Renal cortex interstitium (tissue), 15 donors: Measurements from ENCODE around the gene SLC37A3. TPM values are rescaled to one million over a fixed set of nuclear protein-coding genes. Genes with fewer than 3 reads are reported as not detected.
"Not testable (repeated sequence)": the region's sequence is repeated elsewhere in the genome, so short reads cannot be mapped to it uniquely, and the experiment has no call there.

ENCODE experiments used
- DNase-seq, 11 donors: peaks; one replicate each; pipeline ENCODE4 v3.0.0-alpha.2; 2013; ENCODE audit warnings: low read depth in 9 of 11, low spot score in 4 of 11; ENCODE audit errors: extremely low read depth in 1 of 11
- long read RNA-seq, 16 experiments: transcript quantifications; one replicate each; lab custom pipeline, GENCODE V29; 2026
- polyA plus RNA-seq, 3 donors: library from polyadenylated mRNA; unstranded; fragments of 120-200 nt; gene quantifications; one replicate each; pipeline ENCODE4 v1.2.1, GENCODE V29; 2013; ENCODE audit not compliant: insufficient read length in 3 of 3

The SLC37A3 gene, protein sequence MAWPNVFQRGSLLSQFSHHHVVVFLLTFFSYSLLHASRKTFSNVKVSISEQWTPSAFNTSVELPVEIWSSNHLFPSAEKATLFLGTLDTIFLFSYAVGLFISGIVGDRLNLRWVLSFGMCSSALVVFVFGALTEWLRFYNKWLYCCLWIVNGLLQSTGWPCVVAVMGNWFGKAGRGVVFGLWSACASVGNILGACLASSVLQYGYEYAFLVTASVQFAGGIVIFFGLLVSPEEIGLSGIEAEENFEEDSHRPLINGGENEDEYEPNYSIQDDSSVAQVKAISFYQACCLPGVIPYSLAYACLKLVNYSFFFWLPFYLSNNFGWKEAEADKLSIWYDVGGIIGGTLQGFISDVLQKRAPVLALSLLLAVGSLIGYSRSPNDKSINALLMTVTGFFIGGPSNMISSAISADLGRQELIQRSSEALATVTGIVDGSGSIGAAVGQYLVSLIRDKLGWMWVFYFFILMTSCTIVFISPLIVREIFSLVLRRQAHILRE
- polyA plus RNA-seq: 10 to 100 TPM; 49.6 to 62.9 (median 57.3) TPM
- long read RNA-seq, donor 1, partial matches to known transcripts: 0 of 2 reads
- long read RNA-seq, donor 1, other reads (novel, unspliced or antisense): 0 of 2 reads
- long read RNA-seq, donor 2, partial matches to known transcripts: 0 of 6 reads
- long read RNA-seq, donor 2, other reads (novel, unspliced or antisense): 0 of 6 reads
- long read RNA-seq, donor 3, transcript SLC37A3-201 (15 exons, 3,349 nt): major isoform, 9 of 12 reads
- long read RNA-seq, donor 3, partial matches to known transcripts: 0 of 12 reads
- long read RNA-seq, donor 3, other reads (novel, unspliced or antisense): 0 of 12 reads
- long read RNA-seq, donor 4, transcript SLC37A3-201 (15 exons, 3,349 nt): major isoform, 5 of 5 reads
- long read RNA-seq, donor 4, partial matches to known transcripts: 0 of 5 reads
- long read RNA-seq, donor 4, other reads (novel, unspliced or antisense): 0 of 5 reads
- long read RNA-seq, donor 5: 0 reads
- long read RNA-seq, donor 6, partial matches to known transcripts: 0 of 5 reads
- long read RNA-seq, donor 6, other reads (novel, unspliced or antisense): 0 of 5 reads
- long read RNA-seq, donor 7, partial matches to known transcripts: 0 of 7 reads
- long read RNA-seq, donor 7, other reads (novel, unspliced or antisense): 0 of 7 reads
- long read RNA-seq, donor 8: 0 reads
- long read RNA-seq, donor 9, transcript SLC37A3-201 (15 exons, 3,349 nt): major isoform, 5 of 9 reads
- long read RNA-seq, donor 9, partial matches to known transcripts: 0 of 9 reads
- long read RNA-seq, donor 9, other reads (novel, unspliced or antisense): 0 of 9 reads
- long read RNA-seq, donor 10, transcript SLC37A3-201 (15 exons, 3,349 nt): major isoform, 9 of 11 reads
- long read RNA-seq, donor 10, partial matches to known transcripts: 0 of 11 reads
- long read RNA-seq, donor 10, other reads (novel, unspliced or antisense): 0 of 11 reads
- long read RNA-seq, donor 11, transcript SLC37A3-201 (15 exons, 3,349 nt): major isoform, 6 of 7 reads
- long read RNA-seq, donor 11, partial matches to known transcripts: 0 of 7 reads
- long read RNA-seq, donor 11, other reads (novel, unspliced or antisense): 0 of 7 reads
- long read RNA-seq, donor 12, partial matches to known transcripts: 0 of 6 reads
- long read RNA-seq, donor 12, other reads (novel, unspliced or antisense): 0 of 6 reads
- long read RNA-seq, donor 13: 0 reads
- long read RNA-seq, donor 14, partial matches to known transcripts: 0 of 4 reads
- long read RNA-seq, donor 14, other reads (novel, unspliced or antisense): 0 of 4 reads
- long read RNA-seq, donor 15, partial matches to known transcripts: 0 of 2 reads
- long read RNA-seq, donor 15, other reads (novel, unspliced or antisense): 0 of 2 reads
- long read RNA-seq, donor 16, transcript SLC37A3-201 (15 exons, 3,349 nt): major isoform, 14 of 22 reads
- long read RNA-seq, donor 16, partial matches to known transcripts: 0 of 22 reads
- long read RNA-seq, donor 16, other reads (novel, unspliced or antisense): 0 of 22 reads

DNA sequence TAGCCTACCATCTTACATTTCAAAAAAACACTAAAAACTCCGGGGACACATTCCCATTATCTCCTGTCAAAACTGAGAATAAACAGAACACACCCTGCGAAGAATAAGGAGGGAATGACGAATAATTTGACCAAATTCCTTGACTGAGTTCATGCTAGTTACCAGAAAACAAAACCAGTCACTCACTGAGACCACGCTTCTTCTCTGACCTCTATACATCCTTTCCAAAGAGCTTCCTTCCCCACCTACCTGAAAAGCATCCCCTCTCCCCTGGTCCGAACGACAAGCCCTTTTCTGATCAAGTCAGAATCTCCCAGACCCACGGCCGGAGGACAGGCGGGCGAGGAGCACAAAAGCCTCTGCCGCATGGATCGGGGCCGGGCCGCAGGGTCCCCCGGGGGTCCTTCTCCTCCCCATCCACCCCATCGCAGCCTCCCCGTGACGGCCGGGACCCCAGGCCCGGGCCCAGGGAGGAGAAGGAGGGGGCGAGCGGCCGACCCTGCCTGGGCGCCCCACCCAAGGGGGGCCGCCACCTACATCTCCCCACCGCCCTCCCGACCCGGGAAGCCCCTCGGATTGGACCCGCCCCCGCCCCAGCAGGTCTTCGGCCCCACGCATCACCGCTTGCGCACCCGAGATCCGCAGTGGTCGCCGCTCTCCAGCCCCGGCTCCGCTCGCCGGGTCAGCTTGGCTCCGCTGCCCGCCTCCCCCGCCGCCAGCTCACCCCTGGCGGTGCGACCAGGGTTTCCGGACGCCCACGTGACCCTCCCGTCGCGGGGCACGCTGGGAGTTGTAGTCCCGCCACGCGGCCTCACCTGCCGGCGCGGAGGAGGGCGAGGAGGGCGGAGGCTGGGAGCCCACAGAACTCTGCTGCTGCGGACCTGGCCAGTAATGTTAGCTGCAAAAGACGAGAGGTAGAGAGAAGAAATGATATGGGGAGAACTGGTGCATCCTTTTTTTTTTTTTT, at the start of gene SLC37A3:
TSS of gene SLC37A3 (minus strand) at position 747 of the 967 bp plus-strand sequence. CDS start 16,004 bp downstream, outside the sequence.
- DNase-seq: peak in 9 of 11 donors; percentile 54 to 83 (median 80)

DNA sequence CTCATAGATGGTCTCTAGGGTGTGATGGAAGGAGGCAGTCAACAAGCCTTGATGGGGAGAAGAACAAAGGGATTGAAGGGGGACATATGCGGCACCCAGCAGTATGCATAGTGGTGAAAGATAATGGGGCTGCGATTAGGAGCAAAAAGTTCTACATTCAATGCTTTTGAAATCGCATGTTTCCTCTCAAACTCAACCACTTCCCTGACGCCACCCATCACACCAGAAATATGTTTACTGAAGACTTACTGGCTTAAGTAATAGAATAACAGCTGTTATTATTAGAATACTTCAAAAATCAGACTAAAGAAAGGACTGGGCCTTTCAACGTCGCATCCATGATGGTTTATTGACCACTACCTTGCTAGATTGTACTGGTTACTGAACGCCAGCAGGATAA, 49.5 kb upstream of the SLC37A3 start:
- no peak for DNase-seq

DNA sequence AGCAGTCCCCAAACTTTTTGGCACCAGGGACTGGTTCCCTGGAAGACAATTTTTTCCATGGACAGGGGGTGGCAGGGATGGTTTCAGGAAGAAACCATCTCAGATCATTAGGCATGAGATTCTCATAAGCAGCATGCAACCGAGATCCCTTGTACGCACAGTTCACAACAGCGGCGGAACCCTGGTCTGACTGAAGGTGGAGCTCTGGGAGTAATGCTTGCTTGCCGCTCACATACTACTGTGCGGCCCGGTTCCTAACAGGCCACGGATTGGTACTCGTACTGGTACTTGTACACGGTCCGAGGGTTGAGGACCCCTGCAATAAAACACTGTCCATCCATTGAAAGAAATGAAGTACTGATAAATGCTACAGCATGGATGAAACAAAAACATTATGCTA, 48.1 kb upstream of the SLC37A3 start:
- no peak for DNase-seq

DNA sequence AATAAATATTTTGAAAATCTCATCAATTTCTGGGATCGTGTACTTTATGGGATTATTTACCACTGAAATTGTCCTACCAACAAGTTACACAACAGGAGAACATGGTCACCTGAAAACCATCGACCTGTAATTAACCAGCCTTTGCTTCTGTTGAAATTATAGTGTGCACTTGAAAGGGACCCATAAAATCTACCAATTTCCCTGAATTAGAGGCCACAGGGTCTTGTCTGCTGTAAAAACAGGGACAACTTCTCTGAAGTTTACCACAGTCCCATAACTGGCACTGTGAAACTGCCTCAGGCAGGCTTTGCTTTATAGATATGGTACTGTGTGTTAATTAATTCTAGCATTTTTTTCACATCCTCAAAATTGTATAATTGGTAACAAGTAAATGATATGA, 43.2 kb upstream of the SLC37A3 start:
- DNase-seq: no peak

DNA sequence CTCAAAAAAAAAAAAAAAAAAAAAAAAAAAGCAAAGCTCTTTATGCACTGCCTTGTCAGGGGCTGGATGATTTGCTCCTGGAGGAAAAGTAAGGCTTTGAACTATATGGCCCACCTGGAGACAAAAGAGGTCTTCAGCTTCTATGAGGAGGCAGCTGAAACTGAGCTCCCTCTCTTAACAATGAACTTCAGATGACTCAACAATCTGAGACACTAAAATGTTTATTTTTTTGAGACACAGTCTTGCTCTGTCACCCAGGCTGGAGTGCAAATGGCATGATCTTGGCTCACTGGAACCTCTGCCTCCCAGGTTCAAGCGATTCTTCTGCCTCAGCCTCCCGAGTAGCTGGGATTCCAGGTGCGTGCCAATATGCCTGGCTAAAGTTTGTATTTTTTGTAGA, 42.3 kb upstream of the SLC37A3 start:
- no peak for DNase-seq

DNA sequence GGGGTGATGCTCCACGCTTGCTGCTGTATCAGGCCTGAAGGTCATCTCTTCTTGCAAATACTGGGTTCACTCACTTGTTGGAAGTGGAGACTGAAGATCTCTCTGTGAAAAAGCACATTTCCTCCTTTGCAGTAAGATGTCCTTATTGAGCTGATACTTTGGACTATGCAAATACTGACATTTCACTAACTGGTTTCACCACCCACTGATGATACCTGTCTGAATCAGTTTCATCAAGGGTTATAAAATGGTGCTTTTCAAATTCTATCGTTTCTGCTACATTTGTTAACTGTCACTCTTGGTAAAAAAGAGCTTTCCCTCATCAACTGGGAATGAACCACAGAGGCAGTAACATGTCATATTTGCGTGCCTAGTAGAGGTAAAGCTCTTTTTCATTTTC, 41.0 kb upstream of the SLC37A3 start:
- no peak for DNase-seq

DNA sequence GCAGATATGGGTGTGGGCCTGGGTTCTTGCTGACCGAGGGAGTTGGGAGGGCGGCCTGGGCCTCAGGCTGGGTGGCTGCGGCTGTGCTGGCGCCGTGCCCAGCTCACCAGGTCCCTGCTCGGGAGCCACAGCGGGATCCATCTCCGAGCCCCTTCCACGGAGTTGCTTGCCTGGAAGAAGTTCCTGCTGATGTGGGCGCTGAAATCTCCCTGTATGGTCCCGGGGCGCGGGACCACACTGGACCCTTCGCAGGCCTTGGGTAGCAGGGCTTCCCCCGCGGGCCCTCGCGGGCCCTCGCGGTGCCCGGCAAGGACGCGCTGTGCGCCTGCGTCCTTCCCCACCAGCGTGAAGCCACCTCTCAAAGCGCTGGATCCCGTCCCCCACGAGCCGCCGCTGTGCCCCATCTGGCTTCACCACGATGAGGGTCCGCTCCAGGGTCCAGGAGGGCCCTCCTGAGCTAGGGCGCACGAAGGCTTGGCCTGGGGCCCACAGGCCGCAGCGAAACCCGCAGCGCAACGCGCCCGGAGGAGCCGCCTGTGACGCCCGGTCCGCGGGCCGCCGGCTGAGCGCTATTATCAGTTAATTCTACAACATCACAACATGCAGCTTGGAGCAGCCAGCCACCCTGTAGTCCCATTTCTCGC, 37.0 kb upstream of the SLC37A3 start:
- no peak for DNase-seq

DNA sequence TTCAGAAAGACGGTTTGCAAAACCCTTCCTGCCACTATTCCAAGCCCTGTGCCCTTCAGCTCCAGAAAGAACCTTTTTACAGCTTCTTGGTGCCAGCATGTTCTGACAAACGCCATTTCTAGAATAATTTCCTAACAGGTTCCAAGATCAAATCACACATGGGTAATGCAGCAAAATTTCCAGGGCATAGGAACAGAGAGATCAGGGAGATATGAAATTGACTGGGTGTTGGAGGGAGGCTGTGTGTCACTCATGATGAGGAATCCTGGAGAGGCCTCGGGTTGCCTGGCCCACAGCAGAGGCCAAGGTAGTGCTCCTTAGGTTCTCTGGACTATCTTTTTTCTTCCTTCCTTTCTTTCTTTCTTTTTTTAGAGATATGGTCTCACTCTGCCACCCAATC, 35.1 kb upstream of the SLC37A3 start:
- no peak for DNase-seq

DNA sequence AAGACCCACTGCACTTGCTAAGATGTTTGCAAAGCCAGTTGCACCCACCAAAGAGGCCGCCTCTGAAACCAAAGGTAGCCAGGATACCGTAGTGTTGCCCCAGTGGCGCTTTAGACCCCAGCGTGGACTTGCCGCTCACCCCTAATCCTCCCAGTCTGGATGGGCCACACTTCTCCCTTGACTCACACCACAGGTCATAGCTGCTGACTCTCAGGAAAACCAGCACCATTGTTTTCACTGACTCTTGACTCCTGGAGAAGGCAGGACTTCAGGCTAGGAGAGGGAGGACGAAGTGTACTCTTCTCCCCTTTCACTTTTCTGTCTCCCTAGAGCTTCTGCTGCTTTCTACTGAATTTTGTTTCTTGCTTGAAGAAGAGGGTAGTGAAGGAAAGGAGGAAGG, 27.8 kb upstream of the SLC37A3 start:
- DNase-seq: no peak

DNA sequence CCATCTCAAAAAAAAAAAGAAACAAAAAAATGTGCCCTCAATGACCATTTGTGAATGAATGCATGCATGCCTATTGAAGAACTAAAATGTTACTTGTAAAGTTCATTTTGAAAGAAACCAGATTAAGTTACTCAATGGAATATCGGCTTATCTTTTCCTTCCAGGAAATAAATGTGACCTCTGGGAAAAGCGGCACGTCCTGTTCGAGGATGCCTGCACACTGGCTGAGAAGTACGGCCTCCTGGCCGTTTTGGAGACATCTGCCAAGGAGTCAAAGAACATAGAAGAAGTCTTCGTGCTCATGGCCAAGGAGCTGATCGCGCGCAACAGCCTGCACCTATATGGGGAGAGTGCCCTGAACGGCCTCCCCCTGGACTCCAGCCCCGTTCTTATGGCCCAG, 27.4 kb upstream of the SLC37A3 start:
- no peak for DNase-seq

DNA sequence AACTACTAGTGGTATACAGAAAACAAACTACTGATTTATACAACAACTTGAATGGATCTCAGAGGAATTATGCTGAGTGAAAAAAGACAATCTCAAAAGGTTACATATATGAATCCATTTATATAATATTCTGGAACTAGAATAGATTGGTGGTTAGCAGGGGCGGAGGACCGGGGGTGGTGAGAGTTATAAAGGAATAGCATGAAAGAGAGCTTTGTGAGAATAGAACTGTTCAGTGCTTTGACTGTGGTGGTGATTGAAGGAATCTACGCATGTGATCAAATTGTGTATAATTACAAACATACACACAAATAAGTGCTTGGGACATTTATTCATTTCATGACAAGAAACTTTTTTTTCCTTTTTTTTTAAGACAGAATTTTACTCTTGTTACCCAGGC, 25.2 kb upstream of the SLC37A3 start:
- DNase-seq: no peak

DNA sequence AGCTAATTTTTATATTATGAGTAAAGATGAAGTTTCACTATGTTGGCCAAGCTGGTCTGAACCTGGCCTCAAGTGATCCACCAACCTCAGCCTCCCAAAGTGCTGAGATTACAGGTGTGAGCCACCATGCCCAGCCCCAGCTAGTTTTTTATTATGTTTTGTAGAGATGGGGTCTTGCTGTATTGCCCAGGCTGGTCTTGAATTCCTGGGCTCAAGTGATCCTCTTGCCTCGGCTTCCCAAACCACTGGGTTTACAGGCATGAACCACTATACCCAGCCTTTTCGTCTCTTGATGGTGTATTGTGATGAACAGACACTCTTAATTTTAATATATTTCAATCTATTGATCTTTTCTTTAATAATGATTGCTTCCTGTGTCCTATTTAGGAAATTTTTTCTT, 23.2 kb upstream of the SLC37A3 start:
- no peak for DNase-seq

DNA sequence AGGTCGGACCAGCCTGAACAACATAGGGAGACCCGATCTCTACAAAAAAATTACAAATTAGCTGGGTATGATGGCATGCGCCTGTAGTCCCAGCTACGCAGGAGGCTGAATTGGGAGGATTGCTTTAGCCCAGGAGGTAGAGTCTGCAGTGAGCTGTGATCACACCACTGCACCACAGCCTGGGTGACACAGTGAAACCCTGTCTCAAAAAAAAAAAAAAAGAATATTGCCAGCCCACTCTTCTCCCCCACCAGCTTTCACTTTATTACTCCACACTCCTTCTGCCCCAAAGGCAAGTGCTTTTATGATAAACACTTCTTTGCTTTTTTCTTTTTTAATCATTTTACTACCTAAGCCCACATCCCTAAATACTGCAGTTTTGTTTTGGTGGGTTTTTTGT, 20.3 kb upstream of the SLC37A3 start:
- no peak for DNase-seq

DNA sequence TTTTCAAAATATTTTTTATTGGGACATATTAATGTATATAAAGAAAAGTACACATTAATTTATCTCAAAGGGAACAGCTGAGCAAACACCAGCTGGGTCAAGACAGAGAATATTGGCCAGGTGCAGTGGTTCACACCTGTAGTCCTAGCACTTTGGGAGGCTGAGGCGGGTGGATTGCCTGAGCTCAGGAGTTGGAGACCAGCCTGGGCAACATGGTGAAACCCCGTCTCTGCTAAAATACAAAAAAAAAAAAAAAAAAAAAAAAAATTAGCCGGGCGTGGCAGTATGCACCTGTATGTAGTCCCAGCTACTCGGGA, 19.8 kb upstream of the SLC37A3 start:
- DNase-seq: not testable (repeated sequence)

DNA sequence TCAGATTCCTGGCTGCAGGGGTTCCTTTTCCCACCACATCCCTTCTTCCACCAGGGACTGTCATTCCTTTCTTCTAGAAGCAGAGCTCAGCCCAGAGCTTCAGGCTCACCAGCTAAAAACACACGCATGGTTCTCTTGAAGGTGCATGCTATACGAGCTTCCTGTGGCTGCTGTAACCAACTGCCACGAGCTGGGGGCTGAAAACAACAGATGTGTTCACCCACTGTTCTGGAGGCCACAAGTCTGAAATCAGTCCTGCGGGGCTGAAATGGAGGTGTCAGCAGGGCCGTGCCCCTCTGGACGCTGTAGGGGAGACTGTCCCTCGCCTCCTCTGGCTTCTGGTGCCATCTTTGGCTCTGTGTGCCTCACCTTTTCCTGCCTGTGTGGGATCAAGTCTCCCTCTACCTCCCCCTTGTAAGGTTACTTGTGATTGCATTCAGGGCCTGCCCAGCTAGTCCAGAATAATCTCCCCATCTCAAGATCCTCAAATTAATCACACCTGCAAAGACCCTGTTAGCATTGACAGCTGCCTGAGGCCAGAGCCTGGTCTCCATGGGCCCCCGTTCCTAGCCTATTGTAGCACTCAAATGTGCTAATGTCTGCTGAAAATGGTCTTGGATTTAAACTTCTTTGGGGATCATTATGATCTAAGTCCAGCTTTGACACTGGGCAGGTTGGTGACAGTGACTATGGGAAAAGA, 19.3 kb upstream of the SLC37A3 start:
- DNase-seq: no peak

DNA sequence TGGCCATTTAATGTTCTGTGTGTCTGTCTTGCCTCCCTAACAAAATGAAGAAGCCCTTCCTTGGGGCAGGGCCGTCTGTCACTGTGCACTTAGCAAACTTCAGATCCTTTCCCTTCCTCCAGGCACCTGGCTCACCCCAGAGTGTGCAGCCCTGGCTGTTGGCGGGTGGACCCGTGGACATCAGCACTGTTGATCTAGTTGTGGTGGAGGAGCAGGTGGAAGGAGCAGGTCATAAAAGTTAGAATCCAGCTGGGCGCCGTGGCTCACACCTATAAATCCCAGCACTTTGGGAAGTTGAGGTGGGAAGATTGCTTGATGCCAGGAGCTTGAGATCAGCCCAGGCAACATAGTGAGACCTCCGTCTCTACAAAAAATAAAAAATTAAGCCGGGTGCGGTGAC, 18.2 kb upstream of the SLC37A3 start:
- DNase-seq: no peak
